ENCODE measurements around the gene PAIP2.

PAIP2 gene

DNA sequence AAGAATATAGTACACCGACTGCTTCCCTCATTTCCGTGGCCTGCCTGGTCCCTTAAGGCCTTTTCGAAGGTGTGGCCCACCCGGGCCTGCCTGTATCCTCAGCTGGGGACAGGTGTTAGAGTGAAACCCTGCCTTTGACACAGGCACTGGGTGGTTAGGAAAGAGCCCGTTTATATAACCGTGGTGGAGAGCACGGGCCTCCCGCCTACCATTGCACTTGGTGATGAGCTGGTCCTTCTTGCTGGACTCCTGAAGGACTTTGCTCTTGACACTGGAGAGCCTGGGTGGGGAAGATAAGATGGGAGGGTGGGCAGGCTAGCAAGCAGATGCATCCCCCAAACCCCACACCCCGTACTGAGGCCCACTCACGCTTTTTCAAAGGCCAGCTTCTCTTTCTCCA, 59.9 kb downstream of the PAIP2 start:
- TF ChIP-seq GATA3 (IDR thresholded peaks at IDR 0.05; ENCODE audit: low read depth, low read length) (no peak), GATA2 (IDR thresholded peaks at IDR 0.05; ENCODE audit: low read depth, low read length) (no peak)

- no peak for TF ChIP-seq GATA3 (IDR thresholded peaks at IDR 0.05; ENCODE audit: low read depth, low read length)
- no peak for TF ChIP-seq GATA2 (IDR thresholded peaks at IDR 0.05; ENCODE audit: low read depth, low read length)
Measured at GRCh38 chr5:139402561-139403158, 61.0 kb downstream of the PAIP2 start.

- TF ChIP-seq GATA2 (IDR thresholded peaks at IDR 0.05; ENCODE audit: low read depth, low read length) = no peak
- no peak for TF ChIP-seq GATA3 (IDR thresholded peaks at IDR 0.05; ENCODE audit: low read depth, low read length)
Measured at GRCh38 chr5:139403418-139403786, 61.7 kb downstream of the PAIP2 start.

DNA sequence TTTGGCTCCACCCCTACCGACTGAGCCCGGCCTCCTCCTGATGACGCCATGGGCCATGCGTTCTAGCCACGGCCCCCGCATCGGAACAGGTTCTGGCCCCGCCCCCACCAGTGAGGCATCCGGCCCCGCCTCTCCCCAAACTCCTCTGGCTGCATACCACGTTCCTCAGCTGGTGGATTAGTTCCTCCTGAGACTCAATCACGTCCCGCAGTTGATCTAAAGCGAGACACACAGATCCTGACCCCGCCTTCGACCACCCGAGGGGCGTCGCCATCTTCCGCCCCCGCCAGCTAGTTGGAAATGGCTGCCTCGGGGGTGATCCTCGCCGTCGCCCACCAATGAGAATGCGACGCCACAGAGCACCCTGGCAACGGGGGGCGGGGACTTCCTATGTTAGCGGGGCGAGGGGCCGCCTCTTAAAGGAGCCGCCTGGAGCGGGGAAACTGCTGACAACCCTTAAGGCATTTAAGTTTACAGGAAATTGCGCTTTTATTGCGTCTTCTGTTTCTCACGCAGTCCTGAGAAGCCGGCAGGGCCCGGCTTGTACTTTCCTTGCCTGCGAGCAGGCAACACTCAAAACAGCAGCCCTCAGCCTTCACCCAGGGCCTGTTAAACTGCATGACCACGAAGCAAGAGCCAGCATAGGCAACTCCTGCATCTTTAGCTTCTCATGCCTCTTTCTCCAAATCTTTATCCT, 62.3 kb downstream of the PAIP2 start, which contains the start of gene SPATA24:
TSS of gene SPATA24 (minus strand) at position 303 of the 697 bp plus-strand sequence. CDS start at position 274, 29 bp downstream.
- no peak for TF ChIP-seq GATA3 (IDR thresholded peaks at IDR 0.05; ENCODE audit: low read depth, low read length)

- TF ChIP-seq GATA2 (IDR thresholded peaks at IDR 0.05; ENCODE audit: low read depth, low read length) (no peak), GATA3 (IDR thresholded peaks at IDR 0.05; ENCODE audit: low read depth, low read length) (no peak)
Measured at GRCh38 chr5:139404484-139404840, 62.8 kb downstream of the PAIP2 start.

DNA sequence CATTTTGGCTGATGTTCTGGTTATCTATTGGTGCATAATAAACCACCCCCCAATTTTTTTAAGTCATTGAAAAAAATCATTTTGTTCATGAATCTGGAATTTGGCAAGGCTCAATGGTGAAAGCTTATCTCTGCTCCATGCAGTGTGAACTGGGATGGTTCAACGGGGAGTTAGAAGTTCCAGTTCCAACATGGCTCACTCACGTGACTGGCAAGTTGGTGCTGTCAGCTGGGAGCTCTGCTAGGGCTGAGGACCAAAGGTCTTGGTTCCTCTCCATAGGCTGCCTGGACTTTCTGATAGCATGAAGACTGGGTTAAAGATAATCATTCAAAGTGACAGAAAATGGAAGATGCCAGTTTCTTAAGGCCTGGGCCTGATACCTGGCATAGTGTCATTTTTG, 65.3 kb downstream of the PAIP2 start:
- TF ChIP-seq GATA2 (IDR thresholded peaks at IDR 0.05; ENCODE audit: low read depth, low read length) = no peak
- no peak for TF ChIP-seq GATA3 (IDR thresholded peaks at IDR 0.05; ENCODE audit: low read depth, low read length)

- TF ChIP-seq GATA3 (IDR thresholded peaks at IDR 0.05; ENCODE audit: low read depth, low read length) (no peak), GATA2 (IDR thresholded peaks at IDR 0.05; ENCODE audit: low read depth, low read length) (no peak)
Measured at GRCh38 chr5:139407517-139407916, 65.9 kb downstream of the PAIP2 start.

GRCh38 chr5:139408191-139408590, 66.5 kb downstream of the PAIP2 start:
- TF ChIP-seq GATA2 (IDR thresholded peaks at IDR 0.05; ENCODE audit: low read depth, low read length) (no peak), GATA3 (IDR thresholded peaks at IDR 0.05; ENCODE audit: low read depth, low read length) (no peak)

DNA sequence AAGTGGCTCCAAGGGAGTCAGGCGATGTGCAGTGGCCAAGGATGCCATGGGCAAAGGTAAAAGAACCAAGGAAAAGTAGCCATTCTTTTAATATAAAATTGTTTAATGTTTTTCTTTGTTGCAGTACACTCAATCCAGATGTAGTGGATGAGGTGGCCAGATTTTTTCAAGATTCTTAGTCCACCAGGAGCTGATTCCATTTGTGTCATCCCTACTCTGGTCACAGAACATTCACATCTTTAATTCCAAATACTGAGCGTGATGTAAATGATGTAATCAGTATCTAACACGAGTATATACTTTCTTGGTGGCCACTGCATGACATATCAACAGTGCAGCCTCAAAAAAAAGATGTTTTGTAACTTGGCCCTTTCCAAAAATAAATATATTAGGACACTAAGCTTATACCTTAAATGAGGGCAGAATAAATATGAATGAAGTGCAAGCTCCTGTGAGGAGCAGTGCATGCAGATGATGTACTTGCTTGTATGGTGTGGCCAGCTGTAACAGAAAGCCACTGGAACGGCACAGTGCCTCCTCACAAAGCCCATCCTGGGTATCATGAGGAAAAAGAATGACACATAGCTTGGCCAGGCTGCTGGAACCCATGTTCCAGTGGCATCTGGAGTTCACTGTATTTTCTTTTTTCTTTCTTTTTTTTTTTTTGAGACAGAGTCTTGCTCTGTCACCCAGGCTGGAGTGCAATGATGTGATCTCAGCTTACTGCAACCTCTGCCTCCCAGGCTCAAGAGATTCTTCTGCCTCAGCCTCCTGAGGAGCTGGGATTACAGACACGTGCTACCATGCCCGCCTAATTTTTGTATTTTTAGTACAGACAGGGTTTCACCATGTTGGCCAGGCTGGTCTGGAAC, 68.7 kb downstream of the PAIP2 start:
- TF ChIP-seq GATA3 (IDR thresholded peaks at IDR 0.05; ENCODE audit: low read depth, low read length) (no peak), GATA2 (IDR thresholded peaks at IDR 0.05; ENCODE audit: low read depth, low read length) (no peak; the same call in 1 of the 2 replicates)

DNA sequence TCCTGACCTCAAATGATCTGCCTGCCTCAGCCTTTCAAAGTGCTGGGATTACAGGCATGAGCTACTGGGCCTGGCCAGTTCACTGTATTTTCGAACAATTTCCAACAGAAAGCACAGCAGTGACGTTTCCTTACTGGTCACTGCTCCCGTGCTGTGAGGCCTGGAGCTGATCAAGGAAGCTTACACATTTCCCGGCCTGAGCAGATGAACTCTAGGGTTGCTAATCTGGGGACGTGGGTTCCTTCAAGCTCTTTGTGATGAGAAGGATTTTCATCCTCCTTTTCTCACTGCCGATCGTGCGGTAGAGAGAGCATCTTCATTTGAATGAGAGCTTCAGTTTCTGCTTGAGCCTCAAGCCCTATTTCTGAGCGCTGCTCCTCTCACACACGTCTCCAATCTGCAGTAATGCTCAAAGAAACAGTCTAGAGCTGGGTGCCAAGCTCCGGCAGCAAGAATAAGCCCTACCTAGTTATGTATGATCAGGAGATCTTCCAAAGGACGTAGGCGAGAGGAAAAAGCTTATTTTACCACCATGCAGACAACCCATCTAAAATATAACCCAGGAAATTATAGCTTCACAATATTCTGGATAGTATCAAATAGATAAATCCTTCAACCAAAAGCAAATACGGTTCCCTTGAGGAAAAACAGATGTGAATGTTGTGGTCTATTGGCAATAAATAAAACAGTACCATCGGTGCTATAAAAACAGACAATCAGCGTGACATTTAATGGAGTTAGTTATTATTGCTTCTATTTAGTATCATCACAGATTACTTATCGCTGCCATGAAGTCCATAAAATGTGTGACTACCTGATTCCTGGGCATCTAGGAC, 69.6 kb downstream of the PAIP2 start:
- TF ChIP-seq GATA3 (IDR thresholded peaks at IDR 0.05; ENCODE audit: low read depth, low read length) (no peak), GATA2 (IDR thresholded peaks at IDR 0.05; ENCODE audit: low read depth, low read length) (no peak; the same call in 1 of the 2 replicates)

DNA sequence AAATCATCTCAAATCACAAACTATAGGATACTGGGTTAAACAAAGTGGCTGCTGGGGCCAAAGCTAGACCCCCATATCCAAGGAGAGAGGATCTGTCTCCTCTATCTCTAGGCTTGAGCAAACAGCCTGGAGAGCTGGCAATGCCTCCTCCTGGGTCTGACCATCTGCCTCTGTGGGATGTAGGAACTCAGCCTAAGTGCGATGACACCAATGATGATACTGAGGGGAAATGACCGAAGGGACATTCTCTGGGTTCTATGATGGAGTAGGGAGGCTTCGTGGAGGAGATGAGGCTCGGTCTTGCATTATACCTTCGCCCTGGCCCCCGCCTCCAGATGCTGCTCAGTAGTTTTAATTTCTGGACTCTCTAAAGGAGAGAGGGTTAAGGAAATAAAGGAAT, 71.5 kb downstream of the PAIP2 start:
- TF ChIP-seq GATA3 (IDR thresholded peaks at IDR 0.05; ENCODE audit: low read depth, low read length) = no peak
- no peak for TF ChIP-seq GATA2 (IDR thresholded peaks at IDR 0.05; ENCODE audit: low read depth, low read length)

GRCh38 chr5:139413963-139414362, 72.3 kb downstream of the PAIP2 start:
- TF ChIP-seq GATA3 (IDR thresholded peaks at IDR 0.05; ENCODE audit: low read depth, low read length) = no peak
- no peak for TF ChIP-seq GATA2 (IDR thresholded peaks at IDR 0.05; ENCODE audit: low read depth, low read length)

GRCh38 chr5:139414581-139415130, 73.0 kb downstream of the PAIP2 start:
- TF ChIP-seq GATA3 (IDR thresholded peaks at IDR 0.05; ENCODE audit: low read depth, low read length) (no peak), GATA2 (IDR thresholded peaks at IDR 0.05; ENCODE audit: low read depth, low read length) (no peak)
